Testis (tissue), 2 donors: Measurements from ENCODE around the gene NT5C1A.

Experiments used
- CTCF ChIP-seq, 3 experiments: fragments of 450-650 bp in 2 of 3; fragments of 200-600 bp in 1 of 3; sonication (generic) in 1 of 3; IDR thresholded peaks; one replicate each; pipeline ENCODE4 v1.5.1; 2016 to 2019; ENCODE audit warnings: antibody characterized with exemption in 3 of 3, mild to moderate bottlenecking in 2 of 3, moderate library complexity in 1 of 3
- POLR2A ChIP-seq: fragments of 450-650 bp; IDR thresholded peaks from one replicate; pipeline ENCODE4 v1.6.1; 2017; ENCODE audit warnings: antibody characterized with exemption, mild to moderate bottlenecking, moderate library complexity

GRCh38 chr1:39720094-39720999, 48.4 kb upstream of the NT5C1A start:
- peak; percentile 59 to 83 (median 74) for TF ChIP-seq CTCF (IDR thresholded peaks at IDR 0.05)
- no peak for TF ChIP-seq POLR2A
